Activated CD8-positive, alpha-beta memory T cell treated with anti-CD3 and anti-CD28 coated beads, Interleukin-2, amount 50 U/mL, for 24 hours (primary cell): Measurements from ENCODE around the gene PAGE5.

Experiments used
- DNase-seq: peaks from one replicate; pipeline ENCODE4 v3.0.0-alpha.2; 2020; ENCODE audit errors: extremely low read depth

The PAGE5 gene

DNA sequence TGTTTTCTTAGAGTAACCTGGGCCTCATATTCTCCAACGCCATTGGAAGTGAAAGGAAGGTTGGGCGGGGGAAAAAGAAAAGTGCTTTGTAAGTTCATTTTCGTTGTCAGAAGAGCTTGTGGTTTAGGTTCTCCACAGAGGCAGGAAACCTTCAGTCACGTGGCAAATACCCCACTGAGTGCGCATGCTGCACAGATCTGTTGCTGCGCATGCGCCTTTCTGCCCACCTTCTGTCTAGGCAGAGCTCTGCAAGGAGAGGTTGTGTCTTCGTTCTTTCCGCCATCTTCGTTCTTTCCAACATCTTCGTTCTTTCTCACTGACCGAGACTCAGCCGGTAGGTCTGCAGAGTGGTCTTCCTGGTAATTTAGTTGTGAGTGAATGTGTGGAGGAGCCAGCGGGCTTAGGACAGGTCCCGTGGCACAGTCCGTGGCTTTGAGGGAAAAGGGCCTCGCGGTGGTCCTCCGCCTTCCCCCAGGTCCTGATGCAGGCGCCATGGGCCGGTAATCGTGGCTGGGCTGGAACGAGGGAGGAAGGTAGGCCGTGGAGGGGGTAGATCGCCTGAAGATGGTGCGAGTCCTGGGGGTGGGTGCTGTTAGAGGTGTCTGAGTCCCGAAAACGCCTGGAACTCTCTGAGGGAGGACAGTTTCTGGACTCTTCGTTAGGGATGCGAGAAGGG is at the start of gene PAGE5:
Gene PAGE5, plus strand, starts transcription at position 228 of the 676 bp plus-strand sequence. CDS start 1,037 bp downstream, outside the sequence.
- no peak for DNase-seq

GRCh38 chrX:55187281-55187680 is 32.9 kb upstream of the PAGE5 start:
- no peak for DNase-seq

GRCh38 chrX:55196688-55197087 is 23.5 kb upstream of the PAGE5 start:
- DNase-seq = no peak

- DNase-seq = no peak
Observed at GRCh38 chrX:55201930-55202579, 18.1 kb upstream of the PAGE5 start.

DNA sequence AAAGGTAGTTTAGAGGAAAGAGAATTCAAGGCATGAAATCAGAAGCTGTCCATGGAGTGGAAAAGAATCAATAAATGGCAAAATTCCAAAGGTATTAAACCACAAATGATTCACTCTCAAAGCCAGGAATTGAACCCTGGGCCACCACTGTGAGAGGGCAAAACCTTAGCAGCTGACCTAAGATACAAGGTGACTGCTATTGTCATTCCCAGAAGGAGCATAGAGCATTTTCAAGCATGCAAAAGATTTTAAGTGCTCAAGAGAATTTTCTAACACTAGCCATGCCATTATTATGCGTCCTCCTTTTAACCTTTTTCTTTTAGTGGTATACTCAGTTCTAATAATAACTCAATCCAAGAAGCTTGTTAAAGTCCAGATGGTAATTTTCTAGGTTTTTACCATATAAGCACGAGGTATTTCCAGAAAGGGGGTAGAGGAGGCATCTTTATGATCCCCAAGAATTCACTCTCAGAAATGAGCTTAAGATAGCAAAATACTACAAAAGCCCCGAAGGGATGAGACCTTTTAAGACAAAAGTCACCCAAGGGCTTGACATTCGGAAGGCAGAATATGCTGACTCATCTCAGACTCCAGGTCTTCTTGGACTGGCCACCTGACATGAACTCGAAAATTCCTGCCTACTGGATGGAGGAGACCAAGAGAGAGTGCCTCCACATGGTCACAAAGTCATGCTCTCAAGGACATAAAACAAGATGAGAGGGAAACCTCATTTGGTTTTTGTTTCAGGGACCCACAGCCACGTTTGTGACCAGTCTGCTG is 13.8 kb upstream of the PAGE5 start:
- DNase-seq = no peak

GRCh38 chrX:55210931-55211677 is 9.0 kb upstream of the PAGE5 start:
- no peak for DNase-seq

DNA sequence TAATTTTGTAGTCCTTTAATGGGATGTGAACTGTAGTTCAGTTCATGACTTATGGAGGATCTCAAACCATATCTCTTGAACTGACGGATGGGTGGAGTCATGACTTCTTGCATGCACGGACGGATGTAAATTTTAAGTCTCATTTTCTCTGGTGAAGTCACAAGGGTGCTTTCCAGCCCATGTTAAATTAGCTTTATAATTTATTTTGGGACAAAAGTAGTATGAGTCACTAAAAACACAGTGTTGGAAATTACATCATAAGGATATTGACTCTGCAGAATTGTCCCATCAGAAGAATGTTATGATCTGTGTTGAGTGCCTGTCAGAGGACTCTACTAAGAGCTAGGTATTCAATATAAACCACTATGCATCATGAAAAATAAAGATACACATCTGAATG is 6.8 kb upstream of the PAGE5 start:
- DNase-seq = no peak

- DNase-seq = no peak
Observed at GRCh38 chrX:55240788-55241340, 20.7 kb downstream of the PAGE5 start.

DNA sequence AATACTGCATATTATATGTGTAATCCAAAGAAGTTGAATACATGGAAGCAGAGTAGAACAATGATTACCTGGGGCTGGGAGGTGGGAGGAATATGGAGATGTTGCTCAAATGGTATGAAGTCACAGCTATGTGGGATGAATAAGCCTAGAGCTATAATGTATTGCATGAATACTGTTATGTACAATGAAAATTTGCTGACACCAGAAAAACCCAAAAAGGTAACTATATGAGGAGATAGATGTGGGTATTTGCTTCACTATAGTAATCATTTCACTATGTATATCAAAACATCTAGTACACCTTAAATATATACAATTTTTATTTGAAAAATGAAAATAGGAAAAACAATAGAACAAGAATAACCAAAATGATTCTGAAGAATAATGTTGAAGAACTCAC is 33.4 kb downstream of the PAGE5 start:
- DNase-seq = no peak

GRCh38 chrX:55260806-55261205 is 40.7 kb downstream of the PAGE5 start:
- no peak for DNase-seq

DNA sequence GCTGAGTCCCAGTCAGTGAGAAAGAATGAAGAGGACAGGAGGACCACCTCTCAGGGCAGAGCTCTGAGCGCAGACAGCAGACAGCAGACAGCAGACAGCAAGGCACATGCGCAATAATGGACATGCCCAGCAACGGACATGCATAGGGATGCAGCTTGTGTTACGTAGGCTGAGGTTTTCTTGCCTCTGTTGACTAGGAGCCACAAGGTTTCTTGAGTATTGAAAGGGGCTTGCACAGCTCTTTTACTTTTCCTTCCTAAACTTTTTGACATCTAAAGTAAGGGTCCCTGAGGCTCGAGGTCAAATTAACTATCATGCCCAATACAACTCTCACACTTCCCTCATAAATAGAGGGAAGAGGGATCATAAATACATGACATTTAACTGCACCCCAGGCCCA is 44.7 kb downstream of the PAGE5 start, which contains the start of gene PAGE3:
Gene PAGE3, minus strand, starts transcription at position 101 of the 400 bp plus-strand sequence. CDS start 1,013 bp downstream, outside the sequence.
- DNase-seq = no peak
